Stimulated activated CD8-positive, alpha-beta memory T cell treated with anti-CD3 and anti-CD28 coated beads, Interleukin-12 subunit alpha, Interleukin-12 subunit beta, amount 100 ng/mL, for 24 hours (primary cell): ENCODE results near the gene SLC35A2.

Experiments
- DNase-seq: peaks from one replicate; pipeline ENCODE4 v3.0.0-alpha.2; 2020; ENCODE audit errors: extremely low read depth

SLC35A2 gene

DNA sequence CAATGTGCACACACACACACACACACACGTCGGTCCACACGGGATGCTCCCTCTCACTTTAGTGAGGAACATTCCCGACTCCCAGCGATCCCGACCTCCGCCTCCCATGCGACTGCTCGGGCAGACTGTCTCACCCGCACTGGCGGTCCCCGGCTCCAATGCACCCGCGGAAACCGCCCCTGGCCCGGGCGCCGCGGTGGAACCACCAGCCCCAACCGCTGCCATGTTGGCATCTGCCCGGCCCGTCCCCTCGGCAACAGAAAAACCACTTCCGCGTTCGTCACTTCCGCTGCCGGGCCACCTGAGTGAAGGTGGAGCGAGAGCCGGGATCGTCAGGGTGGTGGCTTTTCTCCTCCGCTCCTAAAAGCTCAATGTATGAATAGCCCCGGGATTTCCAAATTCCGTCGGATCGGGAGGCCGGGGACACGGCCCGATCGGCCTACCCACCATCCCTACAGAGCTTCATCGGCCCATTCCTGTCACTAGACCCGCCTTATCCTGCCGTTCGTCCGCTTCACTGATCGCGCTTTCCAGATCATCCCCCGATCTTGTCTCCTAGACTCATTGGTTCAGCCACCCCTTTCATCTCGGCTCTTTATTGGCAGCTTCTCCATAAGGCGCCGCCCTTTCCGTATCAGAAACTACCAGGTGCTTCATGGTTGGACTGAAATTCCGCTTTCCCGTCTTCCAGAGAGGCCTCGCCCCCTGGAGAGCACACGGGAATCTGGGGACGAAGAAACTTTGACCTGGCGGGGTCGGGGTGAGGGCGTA is at the start of gene SLC35A2:
Gene SLC35A2 (minus strand): TSS at position 235 of the 771 bp plus-strand sequence. CDS start 10 bp downstream, at position 225.
- peak; percentile 69 for DNase-seq

DNA sequence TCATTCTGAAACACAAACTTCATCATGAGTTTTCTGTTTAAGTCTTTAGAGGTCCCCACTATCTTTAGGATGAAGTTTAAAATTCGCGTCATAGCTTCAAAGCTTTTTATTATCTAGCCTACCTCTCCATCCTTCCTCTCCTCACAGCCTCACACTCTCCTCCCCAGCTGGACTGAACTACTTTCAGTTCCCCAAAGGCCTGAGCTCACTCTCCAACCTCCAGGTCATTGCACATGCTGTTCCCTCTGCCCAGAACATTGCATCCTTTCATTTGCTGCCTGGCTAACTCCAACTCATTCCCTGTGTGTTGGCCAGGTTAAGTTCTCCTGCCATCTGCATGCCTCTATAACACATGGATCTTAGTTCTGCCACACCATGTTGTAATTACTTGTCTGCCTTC is 48.8 kb upstream of the SLC35A2 start:
- DNase-seq: no peak

DNA sequence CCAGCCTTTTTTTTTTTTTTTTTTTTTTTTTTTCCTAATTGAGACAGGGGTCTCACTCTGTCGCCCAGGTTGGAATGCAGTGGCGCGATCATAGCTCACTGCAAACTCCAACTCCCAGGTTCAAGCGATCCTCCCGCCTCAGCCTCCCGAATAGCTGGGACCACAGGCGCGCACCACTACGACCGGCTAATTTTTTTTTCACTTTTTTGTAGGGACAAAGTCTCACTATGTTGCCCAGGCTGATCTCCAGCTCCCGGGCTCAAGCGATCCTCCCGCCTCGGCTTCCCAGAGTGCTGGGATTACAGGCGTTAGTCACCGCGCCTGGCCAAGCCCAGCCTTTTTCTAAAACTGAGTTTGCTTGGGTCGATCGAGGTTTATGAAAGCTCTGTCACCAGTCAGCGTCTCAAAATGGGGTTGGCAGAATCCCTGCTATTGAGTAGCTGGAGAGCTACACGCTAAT is 47.2 kb upstream of the SLC35A2 start:
- no peak for DNase-seq

DNA sequence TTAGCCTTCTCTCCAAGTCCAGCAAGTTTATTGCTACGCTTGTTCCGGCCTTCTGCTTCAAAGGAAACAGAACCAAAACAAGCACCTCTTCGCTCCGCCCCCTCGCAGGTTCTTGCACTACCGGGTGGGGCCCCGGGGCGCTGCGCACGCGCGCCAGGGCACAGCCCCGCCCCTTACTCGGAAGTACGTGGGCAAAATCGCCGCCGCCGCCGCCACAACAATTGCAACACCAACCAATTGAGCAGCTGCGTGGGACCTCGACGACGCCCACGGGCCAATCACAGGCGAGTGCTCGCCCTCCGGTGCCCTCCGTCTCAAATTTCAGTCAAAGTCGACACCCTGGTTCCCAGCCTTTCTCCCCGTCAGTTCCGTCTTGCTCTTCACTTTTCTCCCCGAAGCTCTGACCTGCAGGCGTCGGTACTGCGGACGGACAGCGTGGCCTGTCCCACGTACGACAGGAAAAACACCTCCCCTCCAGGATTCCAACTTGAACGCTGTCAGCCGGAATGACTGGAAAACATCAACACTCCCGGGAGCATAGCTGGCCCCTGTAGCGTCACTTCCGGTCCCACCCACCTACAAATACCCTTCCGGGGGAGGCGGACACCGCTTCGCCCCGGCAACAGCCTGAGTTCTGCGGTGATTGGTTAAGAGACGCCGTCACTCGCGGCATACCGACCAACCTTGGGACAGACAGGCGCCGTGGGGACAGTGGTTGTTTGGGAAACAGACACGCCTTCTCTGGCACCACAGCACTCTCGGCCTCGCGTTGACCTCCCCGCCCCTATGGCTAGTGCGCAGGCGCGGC is 46.6 kb upstream of the SLC35A2 start:
- peak; percentile 73 for DNase-seq

DNA sequence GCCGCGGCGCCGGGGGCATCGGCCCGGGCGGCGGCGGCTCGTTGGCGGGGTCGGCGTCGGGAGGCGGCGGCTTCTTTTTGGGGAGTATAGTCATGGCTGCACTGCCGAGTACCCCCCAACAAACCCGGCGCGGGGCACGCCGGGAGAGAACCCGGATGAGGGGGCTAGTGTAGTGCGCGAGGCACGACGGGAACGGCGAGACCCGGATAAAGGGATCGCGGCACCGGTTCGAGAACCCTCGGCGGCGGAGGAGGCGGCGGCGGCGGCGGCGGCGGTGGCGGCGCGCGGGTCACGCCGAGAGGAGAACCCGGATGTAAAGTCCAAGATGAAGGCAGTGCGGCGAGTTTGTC is 46.0 kb upstream of the SLC35A2 start, which contains the start of gene OTUD5:
Gene OTUD5 (minus strand): TSS at position 131 of the 350 bp plus-strand sequence. CDS start 37 bp downstream, at position 94.
- DNase-seq: peak; percentile 65

DNA sequence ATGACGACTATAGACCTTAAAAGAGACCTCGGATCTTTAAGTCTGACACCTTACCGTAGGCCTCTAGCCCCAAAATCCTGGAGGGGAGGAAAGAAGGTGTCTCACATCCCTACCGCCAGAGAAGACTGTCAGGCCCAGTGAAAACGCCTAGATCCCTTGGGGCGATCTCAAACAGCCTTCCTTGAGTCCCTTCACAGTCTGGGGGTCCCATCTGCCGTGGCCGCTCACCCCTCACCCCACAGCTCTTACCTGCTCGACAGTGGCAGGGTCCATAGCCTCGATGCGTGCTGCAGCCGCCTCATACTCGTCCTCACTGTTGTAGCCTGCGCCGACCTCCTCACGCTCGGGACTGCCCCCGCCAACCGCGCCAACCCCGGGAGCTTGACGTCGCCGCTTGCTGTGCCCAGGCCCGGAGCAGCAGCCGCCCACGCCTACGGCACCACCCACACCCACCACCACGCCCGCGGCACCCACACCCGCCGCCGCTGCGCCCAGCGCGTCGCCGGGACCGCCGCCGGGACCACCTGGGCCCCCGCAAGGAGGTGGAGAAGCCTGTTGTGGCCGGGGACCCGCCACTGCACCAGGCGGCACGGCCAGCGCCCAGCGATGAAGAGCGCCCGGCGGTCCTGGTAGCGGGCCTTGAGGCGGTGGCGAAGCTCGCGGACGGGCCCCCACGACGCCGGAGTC is 45.4 kb upstream of the SLC35A2 start:
- DNase-seq: no peak

DNA sequence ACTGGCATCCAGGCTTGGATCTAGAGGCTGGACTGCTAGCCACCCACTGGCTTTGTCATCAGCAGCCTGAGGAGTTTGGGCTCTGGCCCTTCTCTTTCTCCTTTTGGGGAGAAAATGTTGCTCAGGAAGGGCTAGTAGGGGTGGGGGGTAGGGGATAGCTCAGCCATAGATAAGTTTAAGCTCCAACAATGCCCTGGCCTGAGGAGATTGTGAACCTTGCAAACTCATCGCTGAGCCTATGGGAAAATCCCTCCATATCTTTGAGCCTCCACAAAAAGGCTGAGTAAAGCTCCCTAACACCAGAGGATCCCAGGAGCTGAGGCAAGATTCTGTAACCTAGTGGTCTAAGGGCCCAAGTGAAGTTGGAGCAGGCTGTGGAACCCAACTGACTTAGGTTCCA is 37.1 kb upstream of the SLC35A2 start:
- no peak for DNase-seq

DNA sequence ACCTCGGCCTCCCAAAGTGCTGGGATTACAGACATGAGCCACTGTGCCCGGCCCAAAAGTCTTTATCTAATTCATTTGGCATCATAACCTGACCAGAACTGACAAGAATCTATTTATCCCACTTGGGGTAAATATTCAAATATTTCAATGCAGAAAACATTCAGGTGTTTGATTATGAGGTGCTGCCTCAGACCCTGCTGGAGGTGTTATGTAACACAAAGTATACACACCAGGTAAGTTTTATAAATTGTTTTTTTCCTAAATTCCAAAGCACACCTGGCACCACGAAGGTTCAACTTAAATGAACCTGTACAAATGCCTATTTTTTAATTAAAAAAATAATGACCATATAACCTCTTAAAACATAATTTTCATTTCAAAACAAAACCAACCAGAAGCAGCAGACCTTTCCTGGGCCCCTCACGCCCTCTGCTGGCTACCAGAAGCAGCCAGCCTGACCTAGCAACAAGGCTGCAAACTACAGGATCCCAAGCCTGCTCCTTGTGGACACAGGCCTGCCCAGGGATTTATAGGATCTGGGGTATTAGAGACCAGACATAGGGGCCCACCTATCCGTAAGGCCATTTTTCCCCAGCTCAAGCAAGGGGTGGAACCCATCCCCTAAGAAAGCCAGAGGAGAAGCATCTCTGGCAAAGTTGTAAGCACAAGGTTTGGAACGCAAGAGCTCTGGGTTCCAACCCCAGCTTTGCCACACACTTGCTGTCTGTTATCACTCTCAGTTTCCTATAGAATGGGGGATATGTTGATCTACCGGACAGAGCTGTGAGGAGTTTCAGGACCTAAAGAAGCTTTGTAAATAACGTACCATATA is 34.3 kb upstream of the SLC35A2 start:
- no peak for DNase-seq

DNA sequence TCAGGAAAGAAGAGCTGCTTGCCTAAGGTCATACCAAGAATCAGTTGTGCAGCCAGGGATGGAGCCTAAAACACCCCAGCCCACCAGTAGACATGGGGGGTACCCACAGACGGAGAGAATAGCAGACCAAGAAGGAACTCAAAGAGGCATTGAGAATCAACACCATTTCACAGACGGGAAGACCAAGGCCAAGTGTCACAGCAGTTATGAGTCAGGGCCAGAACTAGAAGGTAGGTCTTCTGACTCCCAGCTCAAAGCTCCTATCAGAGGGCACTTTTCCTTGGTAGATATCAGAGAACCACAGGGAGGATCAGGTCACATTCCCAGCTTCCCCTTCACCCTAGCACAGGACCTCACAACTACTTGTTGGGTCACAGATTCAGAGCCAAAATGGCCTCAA is 31.4 kb upstream of the SLC35A2 start:
- DNase-seq: no peak

DNA sequence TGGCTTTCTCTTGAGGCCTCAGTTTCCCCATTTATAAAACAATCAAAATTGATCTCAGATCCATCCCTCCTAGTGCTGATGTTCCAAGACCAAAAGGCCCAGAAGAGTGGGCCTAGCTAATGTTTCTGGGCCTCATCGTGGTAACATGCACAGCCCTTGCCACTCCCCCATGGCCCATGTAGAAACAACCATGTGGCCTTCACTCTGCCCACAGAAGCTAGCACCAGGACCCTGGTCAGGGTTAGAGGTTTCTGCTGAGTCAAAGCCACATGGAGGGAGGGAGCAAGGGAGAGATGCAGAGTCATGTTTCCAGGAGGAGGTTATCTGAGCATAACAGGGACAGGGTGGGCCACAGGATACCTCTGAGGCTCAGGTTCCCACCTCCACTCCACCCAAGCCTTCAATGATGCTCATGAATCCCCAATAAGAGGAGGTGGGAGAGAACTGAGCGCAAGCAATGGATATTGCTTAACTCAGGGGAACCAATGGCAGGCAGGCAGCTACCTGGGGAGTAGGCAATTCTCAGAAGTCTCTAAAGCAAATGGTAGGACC is 29.0 kb upstream of the SLC35A2 start:
- DNase-seq: no peak

DNA sequence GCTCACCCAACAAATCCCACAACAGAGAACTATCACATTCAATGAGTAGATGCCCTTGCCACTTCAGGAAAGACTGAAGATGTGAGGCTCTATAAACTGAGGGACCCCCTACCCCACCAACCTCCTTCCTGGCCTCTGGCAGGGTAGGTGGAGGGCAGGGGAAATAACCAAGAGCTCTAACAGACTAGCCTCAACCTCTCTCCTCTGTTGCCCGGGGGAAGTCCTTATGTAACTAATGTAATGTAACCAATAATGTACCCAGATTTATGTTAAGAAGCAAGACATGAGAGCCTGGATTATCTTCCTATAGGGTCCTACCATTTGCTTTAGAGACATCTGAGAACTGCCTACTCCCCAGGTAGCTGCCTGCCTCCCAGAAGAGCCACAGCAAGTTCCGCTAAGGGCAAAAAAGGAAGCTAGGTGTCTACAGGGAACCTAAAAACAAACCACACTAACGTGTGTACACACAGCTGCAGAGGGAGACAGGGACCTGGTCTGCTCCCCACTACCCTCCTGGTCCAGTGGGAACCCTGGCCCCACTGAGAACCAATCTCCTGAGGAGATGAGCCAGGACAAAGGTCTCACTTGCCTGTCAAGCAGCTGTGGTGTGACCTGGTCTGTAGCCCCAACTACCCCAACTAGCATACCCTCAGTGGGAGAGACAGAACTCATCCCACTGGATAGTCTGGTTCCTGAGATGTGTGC is 28.2 kb upstream of the SLC35A2 start:
- DNase-seq: no peak

DNA sequence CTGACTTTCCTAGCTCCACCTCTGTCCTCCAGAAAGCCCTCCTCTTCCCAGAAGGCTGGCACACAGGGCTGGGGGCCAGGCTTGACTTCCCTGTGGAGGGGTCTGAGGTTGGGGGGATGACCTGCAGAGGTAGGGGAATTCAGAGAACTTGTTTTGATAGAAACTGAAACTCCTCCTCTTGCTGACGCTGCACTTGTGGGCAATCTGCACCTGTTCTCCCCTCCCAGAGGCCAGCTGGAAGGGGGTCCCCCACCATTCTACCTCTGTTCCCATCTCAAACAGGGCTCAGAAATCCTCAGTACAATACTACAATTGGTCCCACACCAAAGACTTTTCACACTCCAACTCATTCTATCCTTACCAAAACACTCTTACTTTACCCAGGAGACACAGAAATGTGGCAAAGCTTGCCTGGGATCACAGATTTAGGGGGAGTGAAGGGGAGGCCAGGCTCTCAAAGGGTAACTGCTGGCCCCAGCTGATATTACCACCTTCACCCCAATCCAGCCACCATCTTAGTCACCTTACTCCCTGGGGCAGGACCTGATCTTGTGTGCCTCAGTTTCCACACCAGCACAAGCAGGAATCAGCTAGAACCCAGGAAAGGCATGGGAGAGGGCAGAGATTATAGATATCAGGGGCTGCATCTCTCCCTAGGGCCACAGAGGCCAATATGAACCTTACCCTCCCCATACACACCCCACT is 27.4 kb upstream of the SLC35A2 start:
- no peak for DNase-seq

DNA sequence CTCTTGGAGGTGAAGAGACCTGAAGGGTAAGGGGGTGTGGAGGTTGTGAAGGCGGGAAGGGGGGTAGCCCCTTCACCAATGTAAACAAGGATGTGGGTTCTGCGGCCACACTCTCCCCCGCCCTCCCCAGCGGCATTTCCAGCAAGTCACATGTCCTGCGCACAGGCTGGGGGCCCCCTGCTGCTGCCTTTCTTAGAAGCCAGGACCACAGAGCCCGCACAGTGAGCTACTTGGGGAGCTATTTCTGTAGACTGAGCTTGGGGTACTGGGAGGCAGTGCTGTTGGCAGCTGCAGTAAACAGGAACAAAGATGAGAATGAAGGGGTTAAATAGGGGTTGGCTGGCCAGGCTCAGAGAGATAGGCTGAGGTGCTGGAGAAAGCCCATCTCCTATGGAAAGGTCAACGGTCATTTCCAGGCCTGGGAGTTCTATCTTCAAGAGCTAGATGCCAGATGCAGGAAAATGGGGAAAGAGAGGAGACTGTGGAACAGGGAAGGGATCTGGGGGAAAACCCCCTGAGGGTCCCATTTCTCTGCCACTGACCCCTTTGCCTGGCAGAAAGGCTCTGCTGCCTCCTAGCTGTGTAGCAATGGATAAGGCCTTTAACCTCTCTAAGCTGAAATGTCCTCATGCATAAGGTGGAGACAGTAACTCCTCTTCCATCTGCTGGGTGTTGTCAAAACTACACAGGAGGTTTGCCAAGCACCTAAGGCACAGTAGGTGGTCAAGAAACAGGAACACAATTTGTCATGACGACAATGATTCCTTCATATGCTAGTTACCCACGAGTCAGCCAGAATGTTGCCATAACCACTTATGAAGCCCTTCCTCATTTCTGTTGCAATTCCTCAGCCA is 25.8 kb upstream of the SLC35A2 start:
- peak; percentile 66 for DNase-seq

DNA sequence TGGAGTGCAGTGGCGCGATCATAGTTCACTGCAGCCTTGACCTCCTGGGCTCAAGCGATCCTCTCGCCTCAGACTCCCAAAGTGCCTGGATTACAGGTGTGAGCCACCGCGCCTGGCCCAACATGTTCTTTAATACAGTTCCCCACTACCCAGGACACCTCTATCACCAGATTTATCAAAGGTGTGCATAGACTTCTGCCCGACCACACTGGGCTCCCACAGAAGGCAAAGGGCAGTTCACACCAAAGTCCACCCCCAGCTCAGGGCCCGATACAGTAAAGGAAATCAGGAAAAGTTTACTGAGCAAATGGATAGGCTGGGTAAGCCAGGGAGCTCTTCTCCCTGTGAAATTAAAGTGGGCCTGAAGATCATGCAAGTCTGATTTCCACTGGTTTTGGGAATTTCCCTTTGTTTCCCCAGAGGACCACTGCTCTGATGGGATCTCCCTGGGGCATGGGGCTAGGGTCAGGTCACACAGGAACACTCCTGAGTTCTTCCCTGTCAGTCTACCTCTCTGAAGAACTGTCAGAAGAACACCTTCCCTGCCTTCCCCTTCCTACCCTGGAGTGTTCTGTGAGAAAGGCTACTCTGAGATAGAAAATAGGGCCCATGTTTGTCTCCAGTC is 25.1 kb upstream of the SLC35A2 start:
- no peak for DNase-seq

DNA sequence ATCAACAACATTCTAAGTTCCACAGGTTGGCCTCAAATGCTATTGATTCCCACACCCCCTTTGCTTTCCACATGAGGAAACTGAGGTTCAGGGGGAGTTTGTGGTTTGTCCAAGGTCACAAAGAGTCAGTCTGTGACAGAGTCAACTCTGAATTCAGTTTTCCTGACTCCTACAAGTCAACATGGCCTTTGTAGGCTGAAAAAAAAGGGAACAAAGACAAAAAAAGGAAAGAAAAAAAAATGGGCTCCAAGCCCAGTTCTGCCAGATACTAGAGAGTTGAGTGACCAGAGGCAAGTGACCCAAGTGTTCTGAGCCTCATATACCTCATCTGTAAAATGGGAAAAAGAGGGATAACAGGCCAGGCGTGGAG is 23.8 kb upstream of the SLC35A2 start:
- DNase-seq: no peak

DNA sequence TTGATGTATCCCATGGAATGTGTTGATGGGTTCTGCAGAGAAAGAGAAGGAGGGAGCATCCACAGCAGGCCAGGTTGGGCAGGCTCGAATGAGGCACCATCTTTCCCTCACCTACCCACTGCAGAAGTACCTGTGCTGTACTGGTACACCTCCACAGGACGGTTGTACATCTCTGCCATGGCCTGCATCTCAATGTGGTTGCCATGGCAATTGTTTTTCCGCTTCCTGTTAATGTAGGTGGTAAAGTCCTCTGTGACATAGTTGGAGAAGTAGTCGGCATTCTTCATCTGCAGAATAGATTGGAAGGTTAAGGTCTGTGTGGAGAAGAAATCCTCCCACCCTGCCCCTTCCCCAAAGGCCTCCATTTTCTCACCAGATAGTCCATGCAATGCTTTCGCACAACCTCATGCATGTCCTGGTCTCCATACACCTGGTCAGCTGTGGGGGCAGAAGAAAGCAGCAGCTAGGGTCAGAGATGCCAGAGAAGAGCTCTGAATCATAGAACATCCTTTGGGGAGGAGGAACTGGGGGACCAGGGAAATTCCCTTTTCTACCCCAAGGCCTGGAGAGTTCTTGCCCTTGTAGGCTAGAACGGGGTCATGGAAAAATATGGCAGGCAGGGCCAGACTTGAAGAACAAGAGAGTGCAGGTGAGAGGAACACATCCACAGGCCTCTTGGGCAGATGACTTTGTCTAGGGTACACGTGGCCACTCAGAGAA is 23.3 kb upstream of the SLC35A2 start:
- DNase-seq: no peak

DNA sequence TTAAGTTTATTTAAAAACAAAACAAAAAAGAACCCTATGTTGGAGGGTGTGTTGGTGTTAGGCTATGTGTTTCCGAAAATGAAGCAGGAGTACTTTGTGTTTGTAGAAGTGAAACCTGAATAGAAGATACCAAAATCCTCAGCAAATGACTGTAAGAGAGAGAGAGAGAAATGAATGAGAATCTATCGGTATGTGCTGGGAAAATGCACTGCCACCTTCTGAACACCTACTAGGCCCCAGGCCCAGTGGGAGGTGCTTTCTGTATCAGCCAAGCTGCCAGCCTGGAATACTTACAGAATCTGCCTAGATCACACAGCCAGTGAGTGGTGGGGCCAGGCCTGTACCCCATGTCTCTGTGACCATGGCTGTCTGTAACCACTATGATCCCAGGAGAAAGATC is 22.3 kb upstream of the SLC35A2 start:
- DNase-seq: no peak
